GM19328 (cell line): ENCODE data around the gene KCNG2.
"Not testable (repeated sequence)": the region's sequence is repeated elsewhere in the genome, so short reads cannot be mapped to it uniquely, and the experiment has no call there.

ENCODE experiments used
- ATAC-seq: cut with Tn5 transposase; IDR thresholded peaks from one replicate; pipeline ENCODE4 v1.9.1; 2021; ENCODE audit warnings: mild to moderate bottlenecking, moderate library complexity; ENCODE audit not compliant: unreplicated experiment

Gene KCNG2

GRCh38 chr18:79797518-79798345, at the start of gene KCNG2:
TSS of gene KCNG2 (plus strand) at chr18:79797938. CDS start at chr18:79863668, 65,730 bp downstream.
- no peak for ATAC-seq

- no peak for ATAC-seq
Measured at GRCh38 chr18:79748321-79749180, 49.2 kb upstream of the KCNG2 start.

GRCh38 chr18:79749251-79750191, 48.2 kb upstream of the KCNG2 start:
- no peak for ATAC-seq

- ATAC-seq = no peak
Measured at GRCh38 chr18:79750980-79751571, 46.7 kb upstream of the KCNG2 start.

GRCh38 chr18:79751918-79752578, 45.7 kb upstream of the KCNG2 start:
- not testable (repeated sequence) for ATAC-seq

GRCh38 chr18:79752946-79753345, 44.8 kb upstream of the KCNG2 start:
- ATAC-seq = not testable (repeated sequence)

- no peak for ATAC-seq
Measured at GRCh38 chr18:79753391-79753851, 44.3 kb upstream of the KCNG2 start.

GRCh38 chr18:79754022-79754761, 43.5 kb upstream of the KCNG2 start:
- no peak for ATAC-seq

GRCh38 chr18:79754831-79755351, 42.8 kb upstream of the KCNG2 start:
- ATAC-seq = no peak

- no peak for ATAC-seq
Measured at GRCh38 chr18:79755496-79756142, 42.1 kb upstream of the KCNG2 start.

GRCh38 chr18:79756143-79756500, 41.6 kb upstream of the KCNG2 start:
- ATAC-seq = no peak

GRCh38 chr18:79756826-79757225, 40.9 kb upstream of the KCNG2 start:
- no peak for ATAC-seq

GRCh38 chr18:79760348-79760747, 37.4 kb upstream of the KCNG2 start:
- no peak for ATAC-seq

- no peak for ATAC-seq
Measured at GRCh38 chr18:79760881-79761280, 36.9 kb upstream of the KCNG2 start.

- no peak for ATAC-seq
Measured at GRCh38 chr18:79763407-79763806, 34.3 kb upstream of the KCNG2 start.

GRCh38 chr18:79764131-79764530, 33.6 kb upstream of the KCNG2 start:
- no peak for ATAC-seq

GRCh38 chr18:79765491-79766245, 32.1 kb upstream of the KCNG2 start:
- no peak for ATAC-seq

GRCh38 chr18:79766308-79766707, 31.4 kb upstream of the KCNG2 start:
- ATAC-seq = no peak
